Measurements from ENCODE around the gene RFX3.

Gene RFX3

GRCh38 chr9:3506164-3506563, 19.6 kb downstream of the RFX3 start:
- TF ChIP-seq CTCF (conservative IDR thresholded peaks at IDR 0.05): no peak
- no peak overlapping the region for H3K27ac ChIP-seq

- H3K27ac ChIP-seq: no peak overlapping the region
- TF ChIP-seq CTCF (conservative IDR thresholded peaks at IDR 0.05): no peak
These were observed 23.0 kb downstream of the RFX3 start for GRCh38 chr9:3502560-3503398.

- H3K27ac ChIP-seq: no peak overlapping the region
- TF ChIP-seq CTCF (conservative IDR thresholded peaks at IDR 0.05): no peak
These were observed 25.8 kb downstream of the RFX3 start for GRCh38 chr9:3500044-3500443.

- no peak overlapping the region for H3K27ac ChIP-seq
- TF ChIP-seq CTCF (conservative IDR thresholded peaks at IDR 0.05): no peak
These were observed 27.1 kb downstream of the RFX3 start for GRCh38 chr9:3498691-3499090.

- 0 out of 2 replicates have a peak overlapping the region, but pooled peaks have one; percentile 52 for H3K27ac ChIP-seq
- no peak for TF ChIP-seq CTCF (conservative IDR thresholded peaks at IDR 0.05)
These were observed 27.9 kb downstream of the RFX3 start for GRCh38 chr9:3497857-3498256.

- TF ChIP-seq CTCF (conservative IDR thresholded peaks at IDR 0.05): no peak
- peak overlapping the region; percentile 52; the same call in 1 of the 2 replicates for H3K27ac ChIP-seq
These were observed 28.4 kb downstream of the RFX3 start for GRCh38 chr9:3497401-3497800.

GRCh38 chr9:3495855-3496254, 29.9 kb downstream of the RFX3 start:
- peak overlapping the region; percentile 52 for H3K27ac ChIP-seq
- no peak for TF ChIP-seq CTCF (conservative IDR thresholded peaks at IDR 0.05)
